GM12878 (cell line): ENCODE measurements around the gene TNFSF11. TPM values are rescaled to one million over a fixed set of nuclear protein-coding genes. Genes with fewer than 3 reads are reported as not detected.

Experiments
- ATAC-seq: fragments of 200-7000 bp; cut with Tn5 transposase; 3 replicates; pipeline ENCODE4 v1.9.1; 2020; ENCODE audit warnings: mild to moderate bottlenecking, moderate library complexity
- BruUV-seq: library from RNA; stranded (reverse); fragments of 400-500 nt; replicated peaks from 2 replicates; lab custom pipeline; 2021; lab: Mats Ljungman, UMichigan
- CTCF ChIA-PET: fragments of 300-600 bp; sonication (Branson Sonifier 250); formaldehyde crosslinking; extraction: SDS; loops from one replicate; lab custom pipeline; 2021; ENCODE audit warnings: inconsistent platforms; lab: Yijun Ruan, JAX
- POLR2A ChIA-PET: fragments of 350-600 bp; formaldehyde crosslinking; extraction: SDS; loops from one replicate; lab custom pipeline; 2021; ENCODE audit warnings: inconsistent platforms; lab: Charles Lee
- RAD21 ChIA-PET: fragments of 300-600 bp; sonication (Branson Sonifier 250); formaldehyde crosslinking; loops from one replicate; lab custom pipeline; 2023; ENCODE audit warnings: antibody characterized with exemption; ENCODE audit not compliant: unreplicated experiment; lab: Charles Lee
- SMC1A ChIA-PET: fragments of 300-600 bp; sonication (Branson Sonifier 250); formaldehyde crosslinking; loops from one replicate; lab custom pipeline; 2023; ENCODE audit not compliant: unreplicated experiment, uncharacterized antibody; lab: Charles Lee
- DNase-seq: peaks from one replicate; pipeline ENCODE4 v3.0.0-alpha.2; 2011; ENCODE audit warnings: low read depth, low spot score
- FAIRE-seq: peaks from 3 replicates; lab custom pipeline; 2011; peaks lifted over from hg19 to GRCh38; lab: Jason Lieb, UNC
- H2AFZ ChIP-seq: 2 replicates; pipeline ENCODE4 v1.6.0; 2011; ENCODE audit warnings: low read depth, low read length, control low read depth; ENCODE audit not compliant: control insufficient read depth
- H3K27ac ChIP-seq: 2 replicates; pipeline ENCODE4 v1.5.1; 2011; ENCODE audit warnings: control low read depth; ENCODE audit not compliant: control insufficient read depth, insufficient read depth
- H3K27me3 ChIP-seq, 2 experiments: replicated peaks in 1 of 2; 2 replicates each; pipeline versions ENCODE4 v1.6.0 to v1.6.1; 2011; ENCODE audit warnings: low read length in 1 of 2; ENCODE audit not compliant: control insufficient read depth in 2 of 2, insufficient read depth in 2 of 2
- H3K36me3 ChIP-seq, 2 experiments: 2 replicates each; pipeline ENCODE4 v1.5.1; 2011; ENCODE audit warnings: low read length in 1 of 2; ENCODE audit not compliant: control insufficient read depth in 2 of 2, insufficient read depth in 2 of 2
- H3K4me1 ChIP-seq: 2 replicates; pipeline ENCODE4 v1.6.1; 2011; ENCODE audit warnings: mild to moderate bottlenecking, low read length, moderate library complexity, mixed read lengths; ENCODE audit not compliant: control insufficient read depth, insufficient read depth
- H3K4me2 ChIP-seq: 2 replicates; pipeline ENCODE4 v1.6.0; 2011; ENCODE audit warnings: control low read depth; ENCODE audit not compliant: control insufficient read depth, insufficient read depth
- H3K4me3 ChIP-seq: fragments of 200-600 bp; sonication (generic); 2 replicates; pipeline ENCODE4 v1.5.1; 2016
- H3K79me2 ChIP-seq: 2 replicates; pipeline ENCODE4 v1.6.0; 2011; ENCODE audit warnings: low read length; ENCODE audit not compliant: control insufficient read depth, insufficient read depth
- H3K9ac ChIP-seq: 2 replicates; pipeline ENCODE4 v1.8.0; 2011; ENCODE audit warnings: low read length, control low read depth, mixed read lengths; ENCODE audit not compliant: control insufficient read depth, insufficient read depth
- H3K9me3 ChIP-seq: replicated peaks from 3 replicates; pipeline ENCODE4 v1.5.1; 2011; ENCODE audit warnings: mild to moderate bottlenecking, low read length; ENCODE audit not compliant: control insufficient read depth, insufficient read depth
- H4K20me1 ChIP-seq: 2 replicates; pipeline ENCODE4 v1.6.0; 2011; ENCODE audit not compliant: control insufficient read depth, insufficient read depth
- ATF3 ChIP-seq: IDR thresholded peaks from 2 replicates; pipeline ENCODE4 v1.6.1; 2011; ENCODE audit warnings: low read depth, mild to moderate bottlenecking, low read length, moderate library complexity, borderline replicate concordance; ENCODE audit errors: extremely low read depth
- BACH1 ChIP-seq: fragments of 450-650 bp; IDR thresholded peaks from 2 replicates; pipeline ENCODE4 v1.6.1; 2017; ENCODE audit warnings: mild to moderate bottlenecking, borderline replicate concordance
- IRF5 ChIP-seq: fragments of 450-650 bp; IDR thresholded peaks from 2 replicates; pipeline ENCODE4 v1.6.1; 2017; ENCODE audit warnings: borderline replicate concordance
- NFXL1 ChIP-seq: fragments of 450-650 bp; IDR thresholded peaks from 2 replicates; pipeline ENCODE4 v1.6.1; 2017; ENCODE audit warnings: antibody characterized with exemption, mild to moderate bottlenecking, borderline replicate concordance
- PKNOX1 ChIP-seq: fragments of 450-650 bp; IDR thresholded peaks from 2 replicates; pipeline ENCODE4 v1.6.1; 2016; ENCODE audit warnings: mild to moderate bottlenecking
- SP1 ChIP-seq: IDR thresholded peaks from one replicate; pipeline ENCODE4 v1.6.1; 2011; ENCODE audit warnings: low read depth, low read length
- ZBTB33 ChIP-seq: fragments of 450-650 bp; IDR thresholded peaks from 2 replicates; pipeline ENCODE4 v1.6.1; 2017; ENCODE audit warnings: mild to moderate bottlenecking
- ZNF592 ChIP-seq: fragments of 450-650 bp; IDR thresholded peaks from 2 replicates; pipeline ENCODE4 v1.6.1; 2017; ENCODE audit warnings: mild to moderate bottlenecking, moderate library complexity
- WGBS: methylation state at CpG from one replicate; pipeline ENCODE4 v1.1.6; 2016; ENCODE audit warnings: low lambda C conversion rate; ENCODE audit not compliant: insufficient replicate concordance, insufficient coverage; ENCODE audit errors: missing lambda C conversion rate; 5-methylcytosine and 5-hydroxymethylcytosine counted together
- in situ Hi-C: fragments of 300-500 bp; cut with MboI; formaldehyde crosslinking; loops from 9 replicates; pipeline ENCODE4 v1.14.3; 2018; ENCODE audit warnings: mixed read lengths
- intact Hi-C: fragments of 100-400 bp; cut with micrococcal nuclease; formaldehyde crosslinking; loops from one replicate; pipeline ENCODE4 v1.14.2; 2022; ENCODE audit not compliant: unreplicated experiment
- polyA plus RNA-seq, 11 experiments: library from polyadenylated mRNA; depleted of rRNA in 4 of 11; unstranded in 6 of 11; stranded (reverse) in 5 of 11; fragments of >200 nt; fragmentation: Nextera tagmentation in 4 of 11; fragmentation: Illumina TruSeq in 1 of 11; extraction: Ambion mirVana in 4 of 11; extraction: Trizol in 1 of 11; gene quantifications; 1 replicate in 1 of 11; 2 replicates in 10 of 11; pipeline versions ENCODE4 v1.2.1 to v1.2.3, GENCODE V29; 2011 to 2016; ENCODE audit warnings: inconsistent platforms in 2 of 11, missing spikeins in 2 of 11, low read depth in 1 of 11
- total RNA-seq, 4 experiments: library from RNA; depleted of rRNA in 3 of 4; stranded (reverse); fragments of >200 nt in 3 of 4; fragmentation: Illumina TruSeq in 1 of 4; extraction: Trizol in 1 of 4; gene quantifications; 2 replicates each; pipeline versions ENCODE4 v1.2.1 to v1.2.3, GENCODE V29; 2013 to 2021

The TNFSF11 gene
- total and polyA plus RNA-seq, 10 of the 15 experiments (the other 5 are each of a cell fraction or from before 2014, with no cell fraction given): 0.86 to 14.8 (median 10.0) TPM

- FAIRE-seq (no peak), DNase-seq (no peak), ATAC-seq (no peak; the same call in 2 of the 3 replicates)
- Histone ChIP-seq H3K79me2 (no peaks in the 10 kb centered on the region), H4K20me1 (no peaks in the 10 kb centered on the region), H3K9ac (no peak overlapping the region), H3K36me3 (no peaks in the 10 kb centered on the region), H3K4me2 (no peak overlapping the region), H3K4me1 (no peaks in the 10 kb centered on the region), H3K4me3 (no peak overlapping the region), H3K9me3 (no peaks in the 10 kb centered on the region), H3K27me3 (no peaks in the 10 kb centered on the region), H3K27ac (no peak overlapping the region), H2AFZ (no peak overlapping the region)
- ChIA-PET POLR2A (no interaction called here), SMC1A (no interaction called here), RAD21 (no interaction called here), CTCF (interaction anchor here (1.0 kb wide), 1 partner anchor 478 kb away, joined by 3 read pairs; no protein-coding TSS in a partner anchor)
- TF ChIP-seq ZBTB33 (no peak), PKNOX1 (peak; percentile 31; the same call in 1 of the 2 replicates)
- in situ Hi-C loops: no loop called here
- WGBS: 1% methylated on average over 3 of the region's 3 CpGs
- BruUV-seq: no TSS peak
- intact Hi-C loops: no loop called here
These were observed 79.7 kb downstream of the TNFSF11 start for GRCh38 chr13:42653679-42654078.

- no peak overlapping the region for H3K4me2 ChIP-seq
- no peak for FAIRE-seq
- no peak overlapping the region for H3K27ac ChIP-seq
- ChIA-PET POLR2A (no interaction called here), RAD21 (no interaction called here), CTCF (no interaction called here), SMC1A (no interaction called here)
- no peaks in the 10 kb centered on the region for H3K27me3 ChIP-seq
- no TSS peak for BruUV-seq
- H2AFZ ChIP-seq: no peak overlapping the region
- H3K9me3 ChIP-seq: no peaks in the 10 kb centered on the region
- no peak for ATAC-seq
- in situ Hi-C loops: no loop called here
- H4K20me1 ChIP-seq: no peaks in the 10 kb centered on the region
- intact Hi-C loops: no loop called here
- no peak overlapping the region for H3K4me3 ChIP-seq
- no peaks in the 10 kb centered on the region for H3K4me1 ChIP-seq
- no peak for DNase-seq
- H3K36me3 ChIP-seq: no peaks in the 10 kb centered on the region
- H3K79me2 ChIP-seq: no peaks in the 10 kb centered on the region
- no peak overlapping the region for H3K9ac ChIP-seq
- TF ChIP-seq NFXL1: no peak
- TF ChIP-seq ZNF592: no peak
- no peak for TF ChIP-seq BACH1
- no peak for TF ChIP-seq ATF3
- no peak for TF ChIP-seq SP1
- TF ChIP-seq IRF5: no peak
These were observed 80.3 kb downstream of the TNFSF11 start for GRCh38 chr13:42654212-42654611.
